Myocyte (in vitro differentiated cells): ENCODE results near the gene TMEM256. TPM values are rescaled to one million over a fixed set of nuclear protein-coding genes. Genes with fewer than 3 reads are reported as not detected.

Source experiments
- DNase-seq: peaks from one replicate; pipeline ENCODE4 v3.0.0-alpha.2; 2012; ENCODE audit warnings: low read depth
- polyA plus RNA-seq: library from polyadenylated mRNA; unstranded; fragments of >200 nt; gene quantifications from one replicate; pipeline ENCODE4 v1.2.1, GENCODE V29; 2012; ENCODE audit warnings: missing spikeins
- total RNA-seq: library from RNA; depleted of rRNA; stranded (reverse); fragments of >200 nt; gene quantifications from 2 replicates; pipeline ENCODE4 v1.2.3, GENCODE V29; 2014

TMEM256 gene
- total RNA-seq, result 69.6 and 76.5 TPM in 2 replicates
- polyA plus RNA-seq, result 109 TPM

DNA sequence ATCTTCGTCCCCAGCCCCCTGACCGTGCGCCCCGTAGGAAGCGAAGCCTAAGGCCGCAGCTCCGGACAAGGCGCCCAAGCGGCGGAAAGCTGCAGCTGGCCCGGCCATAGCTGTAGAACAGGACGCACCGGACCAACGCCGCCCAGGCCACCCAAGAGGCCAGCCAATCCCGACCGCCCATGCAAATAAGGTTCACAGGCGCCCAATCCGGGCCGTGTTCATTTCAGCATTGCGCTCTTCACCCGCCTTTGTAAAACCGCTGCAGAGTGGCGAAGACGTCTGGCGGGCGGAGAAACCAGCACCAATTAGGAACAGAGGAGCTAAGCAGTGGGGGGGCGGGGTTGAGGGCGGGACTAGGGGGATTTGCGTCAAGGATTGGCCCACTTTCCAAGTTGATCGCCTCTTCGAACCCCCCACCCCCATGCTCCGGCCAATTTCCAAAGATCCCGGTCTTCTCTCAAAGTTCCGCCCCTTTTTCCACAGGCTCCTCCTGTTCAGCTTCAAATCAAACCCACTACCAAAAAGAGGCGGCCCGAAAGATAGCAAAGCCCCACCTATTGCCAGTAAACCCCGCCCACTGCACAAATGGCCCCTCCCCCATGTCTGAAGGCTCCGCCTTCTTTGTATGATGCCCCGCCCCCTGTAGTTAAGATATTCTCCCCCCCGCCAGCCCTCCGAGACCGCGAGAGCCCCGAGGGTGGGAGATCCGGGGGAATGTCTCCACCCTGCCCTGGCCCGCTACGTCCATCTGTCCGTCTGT is at the start of gene TMEM256:
Gene TMEM256, minus strand, starts transcription at position 121 of the 760 bp plus-strand sequence. Its CDS starts 13 bp downstream, at position 108.
- peak; percentile 100 for DNase-seq

DNA sequence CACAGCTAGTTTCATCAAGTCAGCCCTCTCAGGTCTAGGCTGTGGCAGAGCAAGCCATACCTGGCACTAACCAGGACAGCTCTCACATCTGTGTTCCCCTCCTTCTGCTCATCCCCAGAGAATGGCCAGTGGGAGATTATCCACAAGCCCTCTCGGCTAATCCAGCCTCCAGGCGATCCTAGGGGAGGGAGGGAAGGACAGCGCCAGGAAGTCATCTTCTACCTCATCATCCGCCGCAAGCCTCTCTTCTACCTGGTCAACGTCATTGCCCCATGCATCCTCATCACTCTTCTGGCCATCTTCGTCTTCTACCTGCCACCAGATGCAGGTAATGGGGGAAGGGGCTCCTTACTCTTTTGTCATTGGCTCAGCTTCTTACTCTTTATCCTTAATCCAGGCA is 44.6 kb upstream of the TMEM256 start:
- DNase-seq, result no peak

DNA sequence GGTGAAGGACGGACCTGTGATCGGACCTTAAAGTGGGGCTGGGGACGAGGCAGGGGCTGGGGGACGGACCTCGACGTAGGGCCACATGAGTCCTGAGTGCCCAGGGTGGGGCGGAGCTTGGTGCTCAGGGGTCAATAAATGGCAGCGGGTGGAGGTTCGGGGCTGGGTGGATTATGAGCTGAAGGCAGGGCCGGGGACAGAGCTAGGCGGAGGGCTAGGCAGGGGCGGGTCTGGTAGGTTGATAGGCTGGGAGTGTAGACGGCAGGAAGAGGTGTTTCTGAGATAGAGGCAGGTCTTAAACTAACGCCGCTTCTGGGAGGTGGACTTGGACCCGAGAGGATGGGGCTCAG is 41.7 kb upstream of the TMEM256 start:
- DNase-seq, result no peak

- DNase-seq, result peak; percentile 94
Observed at GRCh38 chr17:7444682-7445618, 41.1 kb upstream of the TMEM256 start, which contains the start of gene CHRNB1. Gene CHRNB1 (plus strand): TSS chr17:7445061. CDS start chr17:7445128, 67 bp downstream.

- DNase-seq, result peak; percentile 62
Observed at GRCh38 chr17:7443499-7444485, 39.9 kb upstream of the TMEM256 start.

DNA sequence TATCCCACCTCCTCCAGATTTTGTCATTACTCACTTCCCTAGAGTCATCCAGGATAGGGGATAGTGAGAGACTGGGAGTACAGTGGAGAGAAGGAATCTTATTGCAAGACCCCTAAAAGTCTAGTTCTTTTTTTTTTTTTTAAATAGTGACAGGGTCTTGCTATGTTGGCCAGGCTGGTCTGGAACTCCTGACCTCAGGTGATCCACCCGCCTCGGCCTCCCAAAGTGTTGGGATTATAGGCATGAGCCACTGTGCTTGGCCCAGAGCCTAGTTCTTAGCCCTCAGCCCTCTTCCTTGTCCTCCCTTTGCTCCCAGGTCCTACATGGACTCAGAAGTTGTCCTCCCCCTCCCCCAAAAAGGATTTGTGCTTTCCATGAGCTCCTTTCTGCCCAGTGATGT is 38.2 kb upstream of the TMEM256 start:
- DNase-seq, result no peak

- no peak for DNase-seq
Observed at GRCh38 chr17:7441266-7441665, 37.4 kb upstream of the TMEM256 start.

GRCh38 chr17:7440834-7441195 is 36.9 kb upstream of the TMEM256 start:
- peak; percentile 87 for DNase-seq

DNA sequence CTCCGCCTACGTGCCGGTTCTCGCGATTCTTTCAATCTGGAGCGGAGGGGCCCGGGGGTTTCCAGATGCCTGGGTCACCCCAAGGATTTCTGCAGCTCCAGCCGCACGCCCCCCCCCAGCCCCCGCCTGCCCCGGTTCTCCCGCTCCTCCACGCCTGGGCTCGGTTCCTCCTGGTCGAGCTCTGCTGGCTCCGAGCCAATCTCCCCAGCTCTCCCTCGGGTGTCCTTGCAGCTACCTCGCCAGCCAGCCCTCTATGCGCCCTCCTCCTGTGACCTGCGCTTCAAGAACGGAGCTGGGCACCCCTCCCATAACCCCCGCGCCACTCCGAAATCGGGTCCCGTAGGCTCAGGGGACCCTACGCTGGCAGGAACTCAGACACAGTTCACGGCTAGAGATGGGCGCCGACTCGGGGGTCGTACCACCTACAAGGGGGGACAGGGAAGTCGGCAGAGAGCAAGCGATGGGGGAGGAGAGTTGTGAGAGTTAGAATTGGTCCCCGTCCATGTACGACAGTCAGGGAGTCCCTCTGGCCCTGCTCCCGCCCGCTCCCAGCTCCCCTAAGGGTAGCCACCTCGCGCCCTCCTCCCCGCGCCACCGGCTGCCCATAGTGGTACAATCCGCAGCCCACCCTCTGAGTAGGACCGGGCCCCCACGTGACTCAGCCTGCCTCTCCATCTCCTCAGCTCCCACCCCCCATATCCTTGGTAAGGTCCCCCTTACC is 36.4 kb upstream of the TMEM256 start:
- DNase-seq, result peak; percentile 75

GRCh38 chr17:7439462-7440112 is 35.7 kb upstream of the TMEM256 start, which contains the start of gene FGF11:
Gene FGF11 (plus strand): TSS chr17:7439512. CDS start chr17:7439621, 109 bp downstream.
- no peak for DNase-seq

- no peak for DNase-seq
Observed at GRCh38 chr17:7438656-7439460, 35.0 kb upstream of the TMEM256 start.

GRCh38 chr17:7437950-7438614 is 34.2 kb upstream of the TMEM256 start:
- peak; percentile 80 for DNase-seq

DNA sequence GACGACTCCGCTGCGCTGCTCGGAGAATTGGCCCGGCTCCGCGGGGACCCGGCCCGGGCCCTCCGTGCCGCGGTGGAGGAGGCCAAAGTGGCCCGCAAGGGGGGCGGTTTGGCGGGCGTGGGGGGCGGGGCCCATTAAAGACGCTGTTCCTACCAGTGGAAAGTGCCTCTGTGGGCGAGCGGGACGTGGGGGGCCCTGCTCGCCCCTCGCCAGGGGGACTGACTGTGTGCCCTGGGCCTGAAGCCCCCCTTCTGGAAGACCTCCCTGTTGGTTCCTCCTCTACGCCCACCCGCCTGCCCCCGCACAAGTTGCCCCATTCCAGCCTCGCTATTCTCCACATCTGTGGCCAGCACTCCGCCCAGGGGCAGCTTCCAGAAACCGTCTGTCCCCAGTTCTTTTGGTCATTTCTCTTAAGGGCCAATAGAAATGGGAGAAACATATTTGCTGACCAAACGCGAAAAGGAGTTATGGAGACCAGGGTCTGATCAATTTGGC is 33.5 kb upstream of the TMEM256 start:
- DNase-seq, result no peak

GRCh38 chr17:7436556-7437368 is 32.9 kb upstream of the TMEM256 start:
- peak; percentile 77 for DNase-seq

DNA sequence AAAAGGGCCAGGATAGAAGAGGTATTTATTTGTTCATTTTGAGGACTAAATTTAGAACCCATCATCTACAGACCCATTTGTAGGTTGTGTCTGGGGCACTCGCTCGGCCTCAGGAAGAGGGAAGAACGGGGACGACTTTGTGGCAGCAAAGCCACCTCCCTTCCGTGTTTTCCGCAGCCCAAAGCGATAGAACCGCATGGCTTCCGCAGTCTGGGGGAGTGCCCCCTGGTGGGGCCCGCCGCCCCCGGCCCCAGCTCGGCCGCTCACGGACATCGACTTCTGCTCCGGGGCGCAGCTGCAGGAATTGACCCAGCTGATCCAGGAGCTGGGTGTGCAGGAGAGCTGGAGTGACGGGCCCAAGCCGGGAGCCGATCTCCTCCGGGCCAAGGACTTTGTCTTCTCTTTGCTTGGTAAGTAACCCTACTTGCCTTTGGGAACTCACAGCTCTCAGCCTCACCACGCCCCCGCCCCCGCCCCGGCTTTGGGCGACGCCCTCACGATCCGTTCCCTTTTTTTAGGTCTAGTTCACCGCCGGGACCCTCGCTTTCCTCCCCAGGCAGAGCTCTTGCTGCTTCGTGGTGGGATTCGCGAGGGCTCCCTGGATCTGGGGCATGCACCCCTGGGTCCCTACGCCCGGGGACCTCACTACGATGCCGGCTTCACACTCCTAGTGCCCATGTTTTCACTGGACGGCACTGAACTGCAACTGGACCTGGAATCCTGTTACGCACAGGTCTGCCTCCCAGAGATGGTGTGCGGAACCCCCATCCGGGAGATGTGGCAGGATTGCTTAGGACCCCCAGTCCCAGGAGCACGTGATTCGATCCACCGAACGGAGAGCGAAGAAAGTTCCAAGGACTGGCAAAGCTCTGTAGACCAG is 32.0 kb upstream of the TMEM256 start:
- DNase-seq, result no peak

- DNase-seq, result no peak
Observed at GRCh38 chr17:7432296-7432695, 28.4 kb upstream of the TMEM256 start.
